Chondrocyte (in vitro differentiated cells): ENCODE data around the gene ZBTB37. TPM values are rescaled to one million over a fixed set of nuclear protein-coding genes. Genes with fewer than 3 reads are reported as not detected.

Experiments
- DNase-seq: peaks from one replicate; pipeline ENCODE4 v3.0.0; 2021; ENCODE audit warnings: mixed read lengths, low spot score
- H3K27ac Mint-ChIP-seq: one replicate; pipeline ENCODE4 v1.8.0; 2021; ENCODE audit warnings: mild to moderate bottlenecking, moderate library complexity, mixed read lengths; ENCODE audit not compliant: unreplicated experiment
- H3K27me3 Mint-ChIP-seq: 2 replicates; pipeline ENCODE4 v1.8.0; 2021; ENCODE audit warnings: low read depth, mixed read lengths
- H3K36me3 Mint-ChIP-seq: 2 replicates; pipeline ENCODE4 v1.8.0; 2021; ENCODE audit warnings: low read depth, mixed read lengths
- H3K4me1 Mint-ChIP-seq: 2 replicates; pipeline ENCODE4 v1.8.0; 2021; ENCODE audit warnings: low read depth, mild to moderate bottlenecking, mixed read lengths
- H3K4me3 Mint-ChIP-seq: one replicate; pipeline ENCODE4 v1.8.0; 2021; ENCODE audit warnings: mild to moderate bottlenecking, moderate library complexity, mixed read lengths; ENCODE audit not compliant: unreplicated experiment
- H3K9me3 Mint-ChIP-seq: 2 replicates; pipeline ENCODE4 v1.8.0; 2021; ENCODE audit warnings: low read depth, mixed read lengths
- CTCF ChIP-seq: fragments of 200-600 bp; sonication (generic); IDR thresholded peaks from 2 replicates; pipeline ENCODE4 v1.5.0; 2021; ENCODE audit warnings: antibody characterized with exemption, mild to moderate bottlenecking, moderate library complexity
- total RNA-seq: library from RNA; stranded (reverse); gene quantifications from 3 replicates; pipeline ENCODE4 v1.2.1, GENCODE V29; 2021

ZBTB37 gene
- total RNA-seq, 1 donor from 2014 or later = 11.0 TPM

DNA sequence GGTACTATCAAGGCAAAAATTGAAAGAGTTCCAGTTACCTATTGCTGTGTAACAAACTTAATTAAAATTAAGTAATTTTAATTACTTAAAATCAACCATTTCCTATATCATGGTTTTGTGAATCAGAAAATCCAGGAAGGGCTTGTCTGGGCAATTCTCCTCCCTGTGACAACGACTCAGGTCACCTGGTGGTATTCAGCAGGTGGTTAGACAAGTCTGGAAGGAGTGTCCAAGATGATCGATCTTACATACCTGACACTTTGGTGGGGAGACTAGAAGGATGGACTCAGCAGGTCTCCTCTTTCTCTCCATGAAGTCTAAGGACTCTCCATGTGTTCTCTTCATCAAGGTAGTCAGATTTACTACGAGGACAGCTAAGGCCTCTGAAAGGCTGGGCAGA lies 26.0 kb downstream of the ZBTB37 start:
- Mint-ChIP-seq H3K36me3 (peaks cover 6% of the 10 kb centered on the region), H3K4me1 (no peaks in the 10 kb centered on the region), H3K9me3 (no peaks in the 10 kb centered on the region), H3K27ac (no peak overlapping the region), H3K4me3 (no peak overlapping the region), H3K27me3 (no peaks in the 10 kb centered on the region)
- no peak for DNase-seq
- no peak for TF ChIP-seq CTCF

DNA sequence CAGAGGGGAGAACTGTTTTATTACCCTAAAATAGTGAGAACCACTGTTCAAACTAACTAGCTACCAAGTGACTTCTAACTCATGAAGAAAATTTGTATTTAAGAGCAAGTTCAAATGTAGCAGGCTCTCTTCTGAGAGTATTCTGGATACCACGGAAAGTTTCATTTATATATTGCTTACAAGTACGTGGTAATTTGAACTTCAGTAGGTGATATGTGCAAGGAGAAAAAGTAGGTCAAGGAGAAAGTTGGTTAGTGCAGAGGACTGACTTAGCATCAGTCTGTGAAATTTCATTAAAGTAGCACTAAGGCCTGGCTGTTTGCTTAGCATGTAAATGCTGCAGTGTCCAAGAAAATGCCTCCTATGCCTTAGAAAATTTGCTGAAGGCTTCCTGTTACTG lies 32.2 kb downstream of the ZBTB37 start:
- no peak for DNase-seq
- TF ChIP-seq CTCF = no peak

GRCh38 chr1:173900992-173901391 lies 32.8 kb downstream of the ZBTB37 start:
- peaks cover 4% of the 10 kb centered on the region for H3K36me3 Mint-ChIP-seq
- no peaks in the 10 kb centered on the region for H3K4me1 Mint-ChIP-seq
- DNase-seq = no peak
- no peak overlapping the region for H3K4me3 Mint-ChIP-seq
- H3K9me3 Mint-ChIP-seq = peaks cover 2% of the 10 kb centered on the region
- no peaks in the 10 kb centered on the region for H3K27me3 Mint-ChIP-seq
- H3K27ac Mint-ChIP-seq = no peak overlapping the region
- no peak for TF ChIP-seq CTCF

More for the DNA sequence above, 32.2 kb downstream of the ZBTB37 start:
- peaks cover 2% of the 10 kb centered on the region for H3K36me3 Mint-ChIP-seq
- H3K9me3 Mint-ChIP-seq = no peaks in the 10 kb centered on the region
- H3K27ac Mint-ChIP-seq = no peak overlapping the region
- no peaks in the 10 kb centered on the region for H3K27me3 Mint-ChIP-seq
- no peaks in the 10 kb centered on the region for H3K4me1 Mint-ChIP-seq
- H3K4me3 Mint-ChIP-seq = no peak overlapping the region

DNA sequence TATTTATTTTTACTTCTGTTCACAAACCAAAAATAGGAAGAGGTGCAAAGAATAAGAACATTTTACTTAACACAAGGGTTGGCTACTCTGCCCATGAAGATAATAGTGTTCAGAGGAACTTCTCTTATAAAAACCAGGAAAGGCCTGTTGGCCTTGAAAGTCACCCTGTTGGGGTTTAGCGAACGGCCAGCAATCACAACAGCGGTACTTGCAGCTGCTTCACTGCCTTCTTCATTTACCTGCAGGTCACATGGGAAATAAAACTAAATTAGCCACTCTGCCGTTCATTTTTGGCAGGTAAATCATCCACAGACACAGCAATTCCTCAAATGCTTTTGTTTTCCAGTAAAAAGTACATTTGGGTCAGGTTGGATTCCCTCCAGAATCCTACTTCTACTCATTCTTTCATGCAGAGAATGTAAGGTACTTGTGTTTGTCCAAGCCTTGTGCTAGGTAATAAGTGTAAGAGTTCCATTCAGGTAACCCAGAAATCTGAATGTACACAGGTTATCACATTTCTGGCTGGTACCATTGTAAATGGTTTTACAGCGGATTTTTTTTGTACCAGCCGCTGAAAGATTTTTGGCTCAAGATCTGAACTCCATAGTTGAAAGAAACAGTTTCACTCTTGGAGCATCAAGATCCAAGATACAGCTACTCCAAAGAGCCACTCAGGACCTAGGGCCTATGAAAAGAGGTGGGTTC lies 35.8 kb downstream of the ZBTB37 start:
- Mint-ChIP-seq H3K36me3 (peaks cover 4% of the 10 kb centered on the region), H3K4me3 (no peak overlapping the region), H3K27ac (no peak overlapping the region), H3K27me3 (no peaks in the 10 kb centered on the region), H3K4me1 (no peaks in the 10 kb centered on the region), H3K9me3 (peaks cover 3% of the 10 kb centered on the region)
- TF ChIP-seq CTCF = no peak
- no peak for DNase-seq

- TF ChIP-seq CTCF = no peak
- Mint-ChIP-seq H3K27ac (no peak overlapping the region), H3K4me3 (no peak overlapping the region), H3K4me1 (no peaks in the 10 kb centered on the region), H3K9me3 (no peaks in the 10 kb centered on the region), H3K36me3 (no peaks in the 10 kb centered on the region), H3K27me3 (no peaks in the 10 kb centered on the region)
- no peak for DNase-seq
Observed at GRCh38 chr1:173913111-173913510, 44.9 kb downstream of the ZBTB37 start.
